Esophagus muscularis mucosa (tissue), 4 donors: Measurements from ENCODE around the gene KCNE1. TPM values are rescaled to one million over a fixed set of nuclear protein-coding genes. Genes with fewer than 3 reads are reported as not detected.

Experiments used
- DNase-seq: peaks from one replicate; pipeline ENCODE4 v3.0.0-alpha.2; 2017; ENCODE audit errors: extremely low spot score
- H3K27ac ChIP-seq, 4 donors: fragments of 200-600 bp; sonication (generic); replicated peaks in 1 of 4; 1 replicate in 3 of 4; 2 replicates in 1 of 4; pipeline ENCODE4 v1.5.1; 2016 to 2019; ENCODE audit warnings: mild to moderate bottlenecking in 1 of 4
- H3K27me3 ChIP-seq, 4 donors: fragments of 200-600 bp; sonication (generic); one replicate each; pipeline versions ENCODE4 v1.5.1 to v1.6.0; 2016 to 2019
- H3K36me3 ChIP-seq, 4 donors: fragments of 200-600 bp; sonication (generic); one replicate each; pipeline ENCODE4 v1.5.1; 2016 to 2019
- H3K4me1 ChIP-seq, 4 donors: fragments of 200-600 bp; sonication (generic); one replicate each; pipeline ENCODE4 v1.5.1; 2016 to 2019
- H3K4me3 ChIP-seq, 4 donors: fragments of 200-600 bp; sonication (generic); 1 replicate in 2 of 4; 2 replicates in 2 of 4; pipeline ENCODE4 v1.5.1; 2016 to 2019; ENCODE audit warnings: mild to moderate bottlenecking in 4 of 4, moderate library complexity in 1 of 4
- H3K9me3 ChIP-seq, 4 donors: fragments of 200-600 bp; sonication (generic); 1 replicate in 3 of 4; 2 replicates in 1 of 4; pipeline ENCODE4 v1.5.1; 2016 to 2019
- CTCF ChIP-seq, 3 experiments: fragments of 200-600 bp in 2 of 3; fragments of 450-650 bp in 1 of 3; sonication (generic) in 2 of 3; IDR thresholded peaks; one replicate each; pipeline ENCODE4 v1.5.1; 2017 to 2019; ENCODE audit warnings: antibody characterized with exemption in 3 of 3, mild to moderate bottlenecking in 2 of 3, moderate library complexity in 1 of 3
- EP300 ChIP-seq: sonication (generic); formaldehyde crosslinking; IDR thresholded peaks from one replicate; pipeline ENCODE4 v1.6.1; 2017; ENCODE audit warnings: antibody characterized with exemption
- POLR2A ChIP-seq: fragments of 450-650 bp; IDR thresholded peaks from one replicate; pipeline ENCODE4 v1.6.1; 2017; ENCODE audit warnings: antibody characterized with exemption, moderate library complexity, mild to moderate bottlenecking, low read depth
- POLR2AphosphoS5 ChIP-seq, 2 donors: sonication (generic); formaldehyde crosslinking; IDR thresholded peaks; one replicate each; pipeline ENCODE4 v1.6.1; 2017; ENCODE audit warnings: antibody characterized with exemption in 2 of 2
- WGBS: methylation state at CpG from one replicate; pipeline ENCODE4 v1.1.5; 2018; 5-methylcytosine and 5-hydroxymethylcytosine counted together
- intact Hi-C: fragments of 100-400 bp; cut with DNase I; formaldehyde crosslinking; loops from one replicate; pipeline ENCODE4 v1.15.1; 2023
- total RNA-seq, 4 donors: library from RNA; depleted of rRNA; stranded (reverse); fragments of >200 nt; gene quantifications; one replicate each; pipeline versions ENCODE4 v1.1.0 to v1.2.1, GENCODE V29; 2016

KCNE1 gene
- total RNA-seq, 4 donors from 2014 or later = 1.5 to 2.9 (median 2.2) TPM

- WGBS = 92% methylated on average over 3 of the region's 3 CpGs
- no peak for DNase-seq
- intact Hi-C loops = no loop called here
- TF ChIP-seq CTCF (IDR thresholded peaks at IDR 0.05) (no peak), EP300 (no peak), POLR2AphosphoS5 (IDR thresholded peaks at IDR 0.05) (no peak), POLR2A (no peak)
- no peak overlapping the region for H3K27ac ChIP-seq
- no peak overlapping the region for H3K4me3 ChIP-seq
- no peaks in the 10 kb centered on the region for H3K27me3 ChIP-seq
- no peaks in the 10 kb centered on the region for H3K36me3 ChIP-seq
- H3K9me3 ChIP-seq = no peaks in the 10 kb centered on the region
- H3K4me1 ChIP-seq = peaks cover 0 to 17% (median 11%) of the 10 kb centered on the region in 4 donors
These were observed 25.8 kb upstream of the KCNE1 start for GRCh38 chr21:34537838-34538237.

- H3K9me3 ChIP-seq = no peaks in the 10 kb centered on the region
- H3K4me3 ChIP-seq = no peak overlapping the region
- TF ChIP-seq CTCF (IDR thresholded peaks at IDR 0.05) (no peak), POLR2A (no peak), POLR2AphosphoS5 (IDR thresholded peaks at IDR 0.05) (no peak), EP300 (no peak)
- peaks cover 0 to 17% (median 11%) of the 10 kb centered on the region in 4 donors for H3K4me1 ChIP-seq
- H3K36me3 ChIP-seq = no peaks in the 10 kb centered on the region
- H3K27ac ChIP-seq = no peak overlapping the region
- WGBS = 60% methylated on average over 2 of the region's 2 CpGs
- intact Hi-C loops = no loop called here
- DNase-seq = no peak
- no peaks in the 10 kb centered on the region for H3K27me3 ChIP-seq
These were observed 24.8 kb upstream of the KCNE1 start for GRCh38 chr21:34536820-34537219.

GRCh38 chr21:34536311-34536710 is 24.3 kb upstream of the KCNE1 start:
- Histone ChIP-seq H3K9me3 (no peaks in the 10 kb centered on the region), H3K4me1 (peaks cover 0 to 17% (median 11%) of the 10 kb centered on the region in 4 donors), H3K4me3 (no peak overlapping the region), H3K27ac (no peak overlapping the region), H3K36me3 (no peaks in the 10 kb centered on the region), H3K27me3 (no peaks in the 10 kb centered on the region)
- 89% methylated on average over 8 of the region's 8 CpGs for WGBS
- intact Hi-C loops = no loop called here
- DNase-seq = no peak
- TF ChIP-seq POLR2AphosphoS5 (IDR thresholded peaks at IDR 0.05) (no peak), EP300 (no peak), POLR2A (no peak), CTCF (IDR thresholded peaks at IDR 0.05) (no peak)

- H3K27me3 ChIP-seq = no peaks in the 10 kb centered on the region
- intact Hi-C loops = no loop called here
- H3K4me3 ChIP-seq = no peak overlapping the region
- H3K27ac ChIP-seq = no peak overlapping the region
- H3K9me3 ChIP-seq = no peaks in the 10 kb centered on the region
- 86% methylated on average over 3 of the region's 3 CpGs for WGBS
- TF ChIP-seq EP300 = no peak
- no peak for TF ChIP-seq POLR2A
- H3K4me1 ChIP-seq = peaks cover 0 to 17% (median 12%) of the 10 kb centered on the region in 4 donors
- no peak for DNase-seq
- no peaks in the 10 kb centered on the region for H3K36me3 ChIP-seq
These were observed 23.9 kb upstream of the KCNE1 start for GRCh38 chr21:34535886-34536285.

- intact Hi-C loops = no loop called here
- no peaks in the 10 kb centered on the region for H3K9me3 ChIP-seq
- H3K4me1 ChIP-seq = peaks cover 0 to 15% (median 5%) of the 10 kb centered on the region in 4 donors
- peak overlapping the region in 1 of 4 donors; percentile 27 for H3K27ac ChIP-seq
- no peaks in the 10 kb centered on the region for H3K27me3 ChIP-seq
- no peak for DNase-seq
- 83% methylated on average over 4 of the region's 4 CpGs for WGBS
- no peak for TF ChIP-seq POLR2AphosphoS5 (IDR thresholded peaks at IDR 0.05)
- TF ChIP-seq POLR2A = no peak
- no peak for TF ChIP-seq EP300
- no peak for TF ChIP-seq CTCF (IDR thresholded peaks at IDR 0.05)
- H3K36me3 ChIP-seq = no peaks in the 10 kb centered on the region
- H3K4me3 ChIP-seq = no peak overlapping the region
These were observed 22.5 kb upstream of the KCNE1 start for GRCh38 chr21:34534522-34534921.
